ENCODE data around the gene RFXAP.
"Not testable (repeated sequence)": the region's sequence is repeated elsewhere in the genome, so short reads cannot be mapped to it uniquely, and the experiment has no call there.

The RFXAP gene, protein sequence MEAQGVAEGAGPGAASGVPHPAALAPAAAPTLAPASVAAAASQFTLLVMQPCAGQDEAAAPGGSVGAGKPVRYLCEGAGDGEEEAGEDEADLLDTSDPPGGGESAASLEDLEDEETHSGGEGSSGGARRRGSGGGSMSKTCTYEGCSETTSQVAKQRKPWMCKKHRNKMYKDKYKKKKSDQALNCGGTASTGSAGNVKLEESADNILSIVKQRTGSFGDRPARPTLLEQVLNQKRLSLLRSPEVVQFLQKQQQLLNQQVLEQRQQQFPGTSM

DNA sequence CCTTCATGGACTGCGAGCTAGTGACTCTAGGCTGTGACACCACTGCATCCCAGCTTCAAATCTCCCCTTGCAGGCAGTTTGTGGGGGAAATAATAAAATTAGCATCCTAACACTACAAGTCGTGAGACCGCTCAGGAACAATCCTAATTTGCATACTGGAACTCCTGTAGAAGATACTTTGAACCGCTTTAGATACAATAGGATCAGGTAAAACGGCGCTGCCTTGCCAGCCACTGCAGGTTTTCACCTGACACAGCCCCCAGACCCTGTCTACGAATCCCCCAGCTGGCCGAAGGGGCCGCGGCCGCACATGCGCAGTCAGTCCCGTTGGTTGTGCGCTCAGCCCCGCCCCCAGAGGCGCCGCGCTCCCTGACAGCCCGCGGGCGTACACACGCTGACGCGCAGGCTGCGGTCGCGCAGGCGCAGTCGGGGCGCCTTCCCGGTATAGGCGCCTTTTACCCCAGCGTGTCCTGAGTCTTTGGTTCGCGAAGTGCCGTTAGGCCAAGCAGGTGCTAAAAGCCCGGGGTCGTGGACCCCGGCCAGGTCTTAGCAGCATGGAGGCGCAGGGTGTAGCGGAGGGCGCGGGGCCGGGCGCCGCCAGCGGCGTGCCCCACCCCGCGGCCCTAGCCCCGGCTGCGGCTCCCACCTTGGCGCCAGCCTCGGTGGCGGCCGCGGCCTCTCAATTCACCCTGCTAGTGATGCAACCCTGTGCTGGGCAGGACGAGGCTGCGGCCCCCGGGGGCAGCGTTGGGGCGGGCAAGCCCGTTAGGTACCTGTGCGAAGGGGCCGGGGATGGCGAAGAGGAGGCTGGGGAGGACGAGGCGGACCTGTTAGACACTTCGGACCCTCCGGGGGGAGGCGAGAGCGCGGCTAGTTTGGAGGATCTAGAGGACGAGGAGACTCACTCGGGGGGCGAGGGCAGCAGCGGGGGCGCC, at the start of gene RFXAP:
RFXAP (plus strand) TSS at position 419 of the 935 bp plus-strand sequence; CDS start at position 555, 136 bp downstream.
- peak; percentile 84 for DNase-seq (ENCODE audit: low read depth)

GRCh38 chr13:36769545-36769944, 49.5 kb upstream of the RFXAP start:
- DNase-seq (ENCODE audit: low read depth) = no peak

DNA sequence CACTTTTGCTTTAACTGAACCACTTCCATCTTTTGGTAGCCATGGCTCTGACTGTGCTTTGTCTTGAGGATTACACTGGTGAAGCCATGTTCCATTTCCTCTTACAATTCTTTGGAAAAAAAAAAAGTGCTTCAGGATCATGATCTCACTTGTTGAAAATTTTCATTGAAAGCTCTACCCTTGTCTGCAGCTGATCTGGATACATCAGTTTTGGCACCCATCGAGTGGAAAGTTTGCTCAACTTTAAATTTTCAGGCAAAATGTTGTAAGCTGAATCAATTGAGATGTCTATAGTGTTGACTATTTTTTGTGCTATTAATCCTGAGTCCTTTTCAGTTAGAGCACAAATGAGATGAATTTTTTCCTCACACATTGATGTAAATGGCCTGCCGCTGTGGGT, 48.3 kb upstream of the RFXAP start:
- DNase-seq (ENCODE audit: low read depth) = no peak

DNA sequence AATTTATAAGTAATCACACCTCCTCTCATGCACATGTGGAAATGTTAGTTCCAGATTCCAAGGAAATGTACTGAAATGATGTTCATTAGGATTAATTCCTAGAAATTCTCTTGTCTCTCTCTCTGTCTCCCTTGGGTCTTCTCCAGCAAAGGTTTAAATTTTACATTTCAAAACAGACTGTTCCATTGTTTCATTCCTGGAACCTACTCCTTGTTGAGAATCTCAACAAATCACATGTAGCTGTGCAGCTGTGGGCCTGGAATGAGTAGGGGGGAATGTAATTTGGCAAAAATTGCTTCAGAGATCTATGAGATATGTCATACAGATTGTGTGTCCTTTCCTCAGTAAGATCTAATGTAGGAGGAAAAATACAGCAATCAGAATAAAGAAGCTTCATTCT, 46.2 kb upstream of the RFXAP start:
- no peak for DNase-seq (ENCODE audit: low read depth)

DNA sequence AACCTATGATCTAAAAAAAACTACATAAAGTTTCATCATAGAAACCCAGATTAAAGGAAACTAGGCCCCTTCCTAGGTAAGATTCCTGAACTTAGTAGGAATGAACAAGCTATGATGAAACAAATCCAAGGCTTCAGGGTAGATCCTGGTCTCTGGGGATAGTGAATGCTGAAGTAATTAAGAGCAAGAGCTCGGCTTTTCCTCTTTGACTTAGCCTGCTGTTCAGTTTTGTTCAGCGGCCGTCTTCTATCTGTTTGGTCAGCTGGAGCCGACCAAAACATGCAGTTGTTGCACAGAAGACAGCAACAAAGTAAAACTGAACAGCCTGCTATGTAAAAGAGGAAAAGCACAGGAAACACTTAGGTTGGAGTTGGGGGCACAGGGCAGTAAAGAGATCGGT, 44.1 kb upstream of the RFXAP start:
- no peak for DNase-seq (ENCODE audit: low read depth)

DNA sequence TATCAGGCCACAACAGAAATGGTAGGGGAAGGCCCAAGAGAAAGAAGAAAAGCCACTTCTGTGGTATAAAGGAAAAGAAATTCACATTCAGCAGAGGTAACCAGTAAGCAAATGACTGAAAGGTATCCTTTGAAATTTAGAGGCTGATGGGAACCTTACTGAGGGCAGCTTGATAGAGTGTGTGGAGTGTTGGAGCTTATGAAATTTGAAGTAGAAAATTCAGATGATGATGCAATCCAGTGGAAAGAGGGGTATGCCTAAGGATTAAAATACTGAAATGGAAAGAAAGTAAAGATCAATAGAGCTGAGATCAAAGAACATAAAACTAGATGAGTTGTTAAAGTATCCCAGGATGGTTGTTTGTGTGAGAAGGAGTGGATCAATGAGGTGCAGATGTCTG, 42.8 kb upstream of the RFXAP start:
- DNase-seq (ENCODE audit: low read depth) = no peak

DNA sequence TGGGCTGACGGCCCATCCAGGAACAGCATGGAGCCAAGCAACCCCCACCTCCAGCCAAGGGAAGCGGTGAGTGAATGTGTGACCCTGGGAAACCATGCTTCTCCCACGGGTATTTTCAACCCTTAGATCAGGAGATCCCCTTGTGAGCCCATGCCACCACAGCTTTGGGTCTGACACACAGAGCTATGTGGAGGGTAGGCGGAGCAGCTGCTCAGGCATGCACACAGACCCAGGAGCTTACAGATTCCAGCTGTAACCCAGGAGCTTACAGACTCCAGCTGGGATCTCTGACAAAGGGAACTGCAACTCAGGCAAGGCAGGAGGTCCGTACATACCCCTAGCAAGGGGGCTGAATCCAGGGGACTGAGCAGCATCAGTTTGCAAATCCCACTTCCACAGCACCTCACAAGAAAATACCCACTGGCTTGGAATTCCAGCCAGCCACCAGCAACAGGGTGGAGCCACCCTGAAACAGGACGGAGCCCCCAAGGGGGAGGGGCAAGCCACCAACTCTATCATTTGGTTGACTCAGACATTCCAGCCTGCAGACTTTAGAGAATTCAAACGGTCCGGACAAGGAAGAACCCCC, 40.8 kb upstream of the RFXAP start:
- no peak for DNase-seq (ENCODE audit: low read depth)

GRCh38 chr13:36783890-36784289, 35.1 kb upstream of the RFXAP start:
- DNase-seq (ENCODE audit: low read depth) = no peak

- not testable (repeated sequence) for DNase-seq (ENCODE audit: low read depth)
These were observed 32.8 kb upstream of the RFXAP start for GRCh38 chr13:36786175-36786574.

GRCh38 chr13:36787181-36787580, 31.8 kb upstream of the RFXAP start:
- no peak for DNase-seq (ENCODE audit: low read depth)

DNA sequence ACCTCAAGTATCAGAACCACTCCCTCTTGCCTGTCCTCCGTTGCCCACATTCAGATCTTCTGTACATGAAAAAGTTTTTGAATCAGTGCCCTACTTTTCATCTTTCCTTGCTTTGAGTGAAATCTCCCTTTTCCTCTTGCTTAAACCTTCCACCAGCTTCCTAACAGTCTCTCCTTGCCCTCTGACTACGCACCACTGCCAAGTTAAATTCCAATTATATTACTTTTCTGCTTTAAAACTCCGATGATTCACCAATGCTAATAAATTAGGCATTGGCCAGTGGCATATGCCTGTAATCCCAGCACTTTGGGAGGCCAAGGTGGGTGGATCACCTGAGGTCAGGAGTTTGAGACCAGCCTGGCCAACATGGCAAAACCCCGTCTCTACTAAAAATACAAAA, 30.7 kb upstream of the RFXAP start:
- no peak for DNase-seq (ENCODE audit: low read depth)

GRCh38 chr13:36789061-36789460, 30.0 kb upstream of the RFXAP start:
- no peak for DNase-seq (ENCODE audit: low read depth)

GRCh38 chr13:36789730-36790129, 29.3 kb upstream of the RFXAP start:
- no peak for DNase-seq (ENCODE audit: low read depth)

GRCh38 chr13:36794706-36795105, 24.3 kb upstream of the RFXAP start:
- no peak for DNase-seq (ENCODE audit: low read depth)

- DNase-seq (ENCODE audit: low read depth) = no peak
These were observed 23.6 kb upstream of the RFXAP start for GRCh38 chr13:36795463-36795862.

DNA sequence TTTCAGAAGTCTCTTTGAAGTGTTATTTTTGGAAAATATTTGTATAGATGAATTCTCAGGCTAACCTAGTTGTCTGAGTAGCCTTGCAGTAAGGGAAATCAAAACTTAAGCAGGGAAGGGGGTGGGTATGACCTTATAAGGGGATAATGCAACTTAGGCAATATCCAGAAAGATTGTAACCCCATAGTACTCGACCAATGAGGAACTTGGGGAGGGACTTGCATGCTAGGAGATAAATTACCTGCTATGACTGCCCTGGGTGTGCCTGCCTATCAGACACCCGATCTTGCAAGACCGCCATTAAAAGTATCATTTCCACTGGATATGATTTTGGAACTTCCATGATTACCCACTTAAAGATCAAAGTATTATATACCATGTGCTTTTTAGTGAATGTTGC, 23.0 kb upstream of the RFXAP start:
- DNase-seq (ENCODE audit: low read depth) = no peak

DNA sequence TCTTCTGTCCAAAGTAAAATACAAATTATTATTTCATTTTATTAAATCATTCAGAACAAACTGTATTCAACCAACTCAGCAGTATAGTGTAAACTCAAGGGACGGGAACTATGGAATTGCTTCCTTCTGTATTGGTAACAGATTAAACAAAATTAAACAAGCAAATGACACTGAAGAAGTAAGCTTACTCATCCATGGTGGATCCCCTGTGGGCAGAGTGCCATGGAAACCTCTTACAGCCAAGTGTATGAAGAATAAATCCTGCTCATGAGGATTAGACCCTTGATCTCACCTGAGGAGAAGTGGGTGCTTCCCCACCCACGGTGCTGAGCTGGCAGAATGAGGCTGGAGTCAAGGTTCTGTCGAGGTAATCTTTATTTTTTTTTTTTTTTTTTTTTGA, 18.0 kb upstream of the RFXAP start:
- DNase-seq (ENCODE audit: low read depth) = no peak

GRCh38 chr13:36804588-36804987, 14.4 kb upstream of the RFXAP start:
- no peak for DNase-seq (ENCODE audit: low read depth)

- no peak for DNase-seq (ENCODE audit: low read depth)
These were observed 12.9 kb upstream of the RFXAP start for GRCh38 chr13:36806102-36806501.

DNA sequence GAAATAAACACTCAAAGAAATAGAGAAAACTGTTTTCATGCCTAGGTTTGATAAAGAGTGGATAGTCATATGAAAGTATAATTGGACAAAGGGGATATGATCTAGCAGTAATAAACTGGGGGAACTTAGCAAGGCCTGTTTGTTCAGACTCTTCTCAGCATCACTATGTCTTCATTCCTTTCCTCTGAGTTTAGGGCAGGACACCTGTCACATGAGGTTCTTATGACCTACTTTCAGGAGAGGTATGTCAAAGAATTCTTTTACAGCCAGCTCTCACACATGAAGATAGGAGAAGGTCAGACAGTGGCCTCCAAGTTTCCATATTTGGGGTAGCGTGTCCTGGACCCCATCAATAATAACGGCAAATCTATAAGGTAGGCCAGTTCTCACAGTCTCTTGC, 11.4 kb upstream of the RFXAP start:
- DNase-seq (ENCODE audit: low read depth) = no peak

DNA sequence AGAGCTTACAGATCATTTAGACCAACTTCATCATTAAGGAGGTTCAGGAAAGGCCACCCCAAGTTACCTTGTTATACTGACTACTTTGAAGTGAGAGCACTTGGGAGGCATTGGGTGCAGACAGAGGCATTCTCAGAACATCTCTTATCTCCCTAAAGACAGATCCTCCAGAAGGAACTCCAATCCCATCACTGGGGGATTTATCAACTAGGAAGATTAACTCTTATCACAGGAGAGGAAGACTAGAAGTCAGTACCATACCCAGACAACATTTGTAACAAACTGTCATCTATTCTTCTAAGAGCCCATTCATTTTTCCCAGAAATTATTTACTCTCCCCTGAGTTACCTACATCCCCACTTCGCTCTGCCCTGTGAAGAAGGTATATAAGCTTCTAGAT, 5.8 kb upstream of the RFXAP start:
- no peak for DNase-seq (ENCODE audit: low read depth)

GRCh38 chr13:36814465-36814864, 4.6 kb upstream of the RFXAP start:
- DNase-seq (ENCODE audit: low read depth) = no peak

GRCh38 chr13:36815062-36815461, 4.0 kb upstream of the RFXAP start:
- DNase-seq (ENCODE audit: low read depth) = no peak
